Psoas muscle (tissue), 8 donors: ENCODE data around the gene GPR63. TPM values are rescaled to one million over a fixed set of nuclear protein-coding genes. Genes with fewer than 3 reads are reported as not detected.

Experiments used
- ATAC-seq, 4 donors: fragments of 200-7000 bp; cut with Tn5 transposase; one replicate each; pipeline ENCODE4 v1.9.1; 2020; ENCODE audit warnings: moderate library complexity in 3 of 4, mild to moderate bottlenecking in 2 of 4
- DNase-seq, 2 donors: peaks; one replicate each; pipeline ENCODE4 v3.0.0-alpha.2; 2020
- H3K27ac ChIP-seq: fragments of 200-600 bp; one replicate; pipeline ENCODE4 v1.8.0; 2022
- H3K27me3 ChIP-seq, 3 donors: fragments of 200-600 bp in 1 of 3; one replicate each; pipeline versions ENCODE4 v1.6.1 to v1.8.0; 2013 to 2022; ENCODE audit warnings: low read length in 2 of 3, mild to moderate bottlenecking in 2 of 3, moderate library complexity in 1 of 3; ENCODE audit not compliant: insufficient read depth in 3 of 3
- H3K36me3 ChIP-seq, 2 donors: fragments of 200-600 bp in 1 of 2; one replicate each; pipeline versions ENCODE4 v1.6.1 to v1.8.0; 2013 to 2022; ENCODE audit warnings: low read depth in 1 of 2, mild to moderate bottlenecking in 1 of 2, moderate library complexity in 1 of 2; ENCODE audit not compliant: insufficient read depth in 1 of 2
- H3K4me1 ChIP-seq: fragments of 200-600 bp; one replicate; pipeline ENCODE4 v1.8.0; 2022
- H3K4me3 ChIP-seq: fragments of 200-600 bp; one replicate; pipeline ENCODE4 v1.8.0; 2022; ENCODE audit warnings: mild to moderate bottlenecking
- H3K9me3 ChIP-seq: fragments of 200-600 bp; one replicate; pipeline ENCODE4 v1.8.0; 2022
- WGBS, 3 donors: extraction: QIAGEN DNeasy Blood & Tissue Kit; methylation state at CpG; one replicate each; pipeline versions ENCODE4 v1.1.6 to v1.1.7; 2013; 5-methylcytosine and 5-hydroxymethylcytosine counted together
- intact Hi-C, 2 donors: fragments of 100-400 bp; cut with DNase I; formaldehyde crosslinking; loops; one replicate each; pipeline versions ENCODE4 v1.11.0 to v1.14.2; 2022
- polyA plus RNA-seq, 3 donors: library from polyadenylated mRNA; stranded (reverse); fragments of 200-250 nt; gene quantifications; one replicate each; pipeline ENCODE4 v1.2.3, GENCODE V29; 2013
- total RNA-seq, 4 donors: library from RNA; stranded (reverse); fragmentation: NEBNext Ultra II Directional in 2 of 4; extraction: Animal tissue kit (Norgen Biotek cat#: 25700) in 2 of 4; gene quantifications; one replicate each; pipeline versions ENCODE4 v1.2.1 to v1.2.4, GENCODE V29; 2021 to 2023
- TF ChIP-seq, protein P1 (sequence below): fragments of 200-600 bp; IDR thresholded peaks from one replicate; pipeline ENCODE4 v1.8.0; 2022; ENCODE audit warnings: antibody characterized with exemption
- donor health status: healthy with polysubstance abuse.
- donor health status: DM: no; HTN: no; CAD: no; lungs with moderate emphysema.
- donor health status: Bipolar disorder and iron deficiency.
- donor health status: healthy.
- donor health status: DM: yes; HTN: yes; CAD: no.
- donor health status: DM: no; HTN: no; CAD: no.
- donor health status: DM: no; HTN: no; CAD: no.
- donor health status: DM: yes; HTN: yes; CAD: no.

The GPR63 gene
- total and polyA plus RNA-seq, 7 donors = 0.03 to 0.13 (median 0.07) TPM; not detected in 1

DNA sequence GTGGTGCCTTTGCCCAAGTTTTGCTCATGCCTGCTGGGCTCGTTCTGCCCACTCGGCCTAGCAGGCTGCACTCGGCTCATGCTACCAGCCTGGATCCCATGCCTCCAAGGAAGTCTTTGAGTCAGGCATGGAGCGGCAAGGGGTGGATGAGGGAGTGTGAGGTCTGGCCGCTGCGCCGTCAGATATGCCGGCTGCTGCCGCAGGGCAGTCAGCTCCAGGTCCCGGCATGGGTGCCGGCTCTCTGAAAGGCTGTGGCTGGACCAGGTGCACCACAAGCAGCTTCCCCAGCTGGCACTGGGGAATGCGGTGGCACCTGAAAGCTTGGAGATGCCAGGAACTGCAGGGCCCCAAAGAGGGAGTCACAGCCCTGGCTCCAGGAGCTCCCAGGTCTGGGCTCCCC lies 75.5 kb downstream of the GPR63 start:
- H3K27me3 ChIP-seq = no peaks in the 10 kb centered on the region
- ATAC-seq = no peak
- H3K4me3 ChIP-seq = no peak overlapping the region
- TF ChIP-seq, protein P1, sequence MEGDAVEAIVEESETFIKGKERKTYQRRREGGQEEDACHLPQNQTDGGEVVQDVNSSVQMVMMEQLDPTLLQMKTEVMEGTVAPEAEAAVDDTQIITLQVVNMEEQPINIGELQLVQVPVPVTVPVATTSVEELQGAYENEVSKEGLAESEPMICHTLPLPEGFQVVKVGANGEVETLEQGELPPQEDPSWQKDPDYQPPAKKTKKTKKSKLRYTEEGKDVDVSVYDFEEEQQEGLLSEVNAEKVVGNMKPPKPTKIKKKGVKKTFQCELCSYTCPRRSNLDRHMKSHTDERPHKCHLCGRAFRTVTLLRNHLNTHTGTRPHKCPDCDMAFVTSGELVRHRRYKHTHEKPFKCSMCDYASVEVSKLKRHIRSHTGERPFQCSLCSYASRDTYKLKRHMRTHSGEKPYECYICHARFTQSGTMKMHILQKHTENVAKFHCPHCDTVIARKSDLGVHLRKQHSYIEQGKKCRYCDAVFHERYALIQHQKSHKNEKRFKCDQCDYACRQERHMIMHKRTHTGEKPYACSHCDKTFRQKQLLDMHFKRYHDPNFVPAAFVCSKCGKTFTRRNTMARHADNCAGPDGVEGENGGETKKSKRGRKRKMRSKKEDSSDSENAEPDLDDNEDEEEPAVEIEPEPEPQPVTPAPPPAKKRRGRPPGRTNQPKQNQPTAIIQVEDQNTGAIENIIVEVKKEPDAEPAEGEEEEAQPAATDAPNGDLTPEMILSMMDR = no peak
- DNase-seq = no peak
- intact Hi-C loops = no loop called here
- H3K27ac ChIP-seq = no peak overlapping the region
- WGBS, 3 donors = 86 to 92% (median 87%) methylated on average over 12 of the region's 12 CpGs
- no peaks in the 10 kb centered on the region for H3K9me3 ChIP-seq
- no peaks in the 10 kb centered on the region for H3K36me3 ChIP-seq
- H3K4me1 ChIP-seq = no peaks in the 10 kb centered on the region

DNA sequence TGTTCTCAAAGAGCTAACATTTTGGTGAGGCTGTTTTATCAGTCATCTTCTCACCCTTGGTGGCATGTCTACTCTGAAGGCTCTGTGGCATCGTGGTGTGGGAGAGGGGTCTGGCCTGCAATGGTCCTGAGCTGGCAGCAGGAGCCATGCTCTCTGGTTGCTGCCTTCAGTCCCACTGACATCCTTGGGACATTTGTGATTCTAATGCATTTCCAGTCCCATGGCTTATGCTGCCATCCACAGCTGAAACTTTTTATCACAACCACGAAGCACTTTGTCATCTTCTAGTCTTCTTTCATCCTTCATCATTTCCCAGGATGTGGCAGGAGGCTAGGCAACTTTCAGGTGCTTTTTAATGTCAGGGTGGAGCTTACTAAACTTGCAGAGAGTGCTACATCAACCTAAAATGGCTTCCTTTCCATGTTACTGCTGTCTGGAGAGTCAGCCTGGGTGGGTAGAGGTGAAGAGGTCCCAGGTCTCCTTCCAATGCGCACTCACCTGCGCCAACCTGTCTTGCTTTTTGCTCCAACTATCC lies 77.1 kb downstream of the GPR63 start:
- H3K9me3 ChIP-seq = no peaks in the 10 kb centered on the region
- no peaks in the 10 kb centered on the region for H3K4me1 ChIP-seq
- no peaks in the 10 kb centered on the region for H3K36me3 ChIP-seq
- ATAC-seq = no peak
- no peak overlapping the region for H3K27ac ChIP-seq
- 77 to 79% (median 78%) methylated on average over 4 of the region's 4 CpGs for WGBS, 3 donors
- intact Hi-C loops = no loop called here
- H3K4me3 ChIP-seq = no peak overlapping the region
- no peaks in the 10 kb centered on the region for H3K27me3 ChIP-seq
- DNase-seq = no peak
- TF ChIP-seq, protein P1 = no peak

DNA sequence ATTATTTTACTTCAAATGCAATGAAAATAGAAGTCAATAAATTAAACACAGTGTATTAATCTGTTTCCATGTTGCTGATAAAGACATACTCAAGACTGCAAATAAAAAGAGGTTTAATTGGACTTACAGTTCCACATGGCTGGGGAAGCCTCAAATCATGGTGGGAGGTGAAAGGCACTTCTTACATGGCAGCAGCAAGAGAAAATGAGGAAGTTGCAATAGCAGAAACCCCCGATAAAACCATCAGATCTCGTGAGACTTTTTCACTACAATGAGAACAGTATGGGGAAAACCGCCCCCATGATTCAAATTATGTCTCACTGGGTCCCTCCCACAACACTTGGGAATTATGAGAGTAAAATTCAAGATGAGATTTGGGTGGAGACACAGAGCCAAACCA lies 82.2 kb downstream of the GPR63 start:
- H3K9me3 ChIP-seq = no peaks in the 10 kb centered on the region
- H3K27ac ChIP-seq = no peak overlapping the region
- no peaks in the 10 kb centered on the region for H3K36me3 ChIP-seq
- WGBS, 3 donors = 75 to 83% (median 76%) methylated on average over 3 of the region's 3 CpGs
- DNase-seq (no peak), ATAC-seq (no peak)
- intact Hi-C loops = no loop called here
- TF ChIP-seq, protein P1 = no peak
- H3K27me3 ChIP-seq = no peaks in the 10 kb centered on the region
- no peak overlapping the region for H3K4me3 ChIP-seq
- no peaks in the 10 kb centered on the region for H3K4me1 ChIP-seq

DNA sequence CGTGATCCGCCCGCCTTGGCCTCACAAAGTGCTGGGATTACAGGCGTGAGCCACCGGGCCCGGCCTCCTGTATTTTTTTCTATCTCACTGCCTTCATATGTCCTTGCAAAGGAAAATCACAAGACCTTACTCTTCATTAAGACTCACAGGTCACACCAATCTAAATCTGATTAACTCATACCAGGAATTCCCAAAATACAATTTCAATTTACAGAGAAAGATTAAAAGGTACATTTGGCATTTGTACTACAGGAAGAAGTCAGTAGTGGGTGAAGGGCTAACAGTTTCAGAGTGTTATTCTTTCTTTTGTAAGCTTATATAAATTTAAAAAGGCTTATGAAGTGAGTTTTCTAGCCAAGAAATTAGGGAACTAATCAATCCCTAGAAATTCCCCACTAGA lies 87.4 kb downstream of the GPR63 start:
- H3K36me3 ChIP-seq = no peaks in the 10 kb centered on the region
- no peak overlapping the region for H3K27ac ChIP-seq
- peaks cover 0 to 5% (median 0%) of the 10 kb centered on the region in 3 donors for H3K27me3 ChIP-seq
- H3K4me1 ChIP-seq = no peaks in the 10 kb centered on the region
- DNase-seq = no peak
- no peak for ATAC-seq
- H3K9me3 ChIP-seq = no peaks in the 10 kb centered on the region
- TF ChIP-seq, protein P1 = no peak
- H3K4me3 ChIP-seq = no peak overlapping the region
- intact Hi-C loops = no loop called here
- WGBS, 3 donors = 86 to 90% (median 90%) methylated on average over 6 of the region's 6 CpGs

Other genes starting within 250 kb of the GPR63 start
- 100 to 1,000 TPM in 1 of 4 donors, 10 to 100 TPM in 3; 61.3 to 113 (median 79.7) TPM for gene NDUFAF4, start 60.4 kb upstream of the GPR63 start, total RNA-seq
- 100 to 1,000 TPM in 1 of 3 donors, 10 to 100 TPM in 2; 67.9 to 130 (median 75.7) TPM for gene NDUFAF4, start 60.4 kb upstream of the GPR63 start, polyA plus RNA-seq
- gene KLHL32, start 87.3 kb upstream of the GPR63 start, total RNA-seq = under 1 TPM; 0.29 to 0.97 (median 0.37) TPM
- gene KLHL32, start 87.3 kb upstream of the GPR63 start, polyA plus RNA-seq = under 1 TPM; 0.03 to 0.25 (median 0.25) TPM